HepG2 (cell line): ENCODE data around the gene STX1B. TPM values are rescaled to one million over a fixed set of nuclear protein-coding genes. Genes with fewer than 3 reads are reported as not detected.

Experiments used
- E2F1 ChIP-seq: sonication (generic); formaldehyde crosslinking; IDR thresholded peaks from 2 replicates; pipeline ENCODE4 v1.5.0; 2020; ENCODE audit warnings: missing genetic modification reagents
- GFI1 ChIP-seq: sonication (generic); formaldehyde crosslinking; IDR thresholded peaks from 2 replicates; pipeline ENCODE4 v1.5.0; 2020; ENCODE audit warnings: missing genetic modification reagents, mild to moderate bottlenecking, borderline replicate concordance
- MAFF ChIP-seq: IDR thresholded peaks from 2 replicates; pipeline ENCODE4 v1.6.1; 2011; ENCODE audit warnings: low read depth, low read length, improper control_type of control experiment
- NFE2L1 ChIP-seq: sonication (generic); formaldehyde crosslinking; IDR thresholded peaks from 2 replicates; pipeline ENCODE4 v1.4.0; 2020; ENCODE audit warnings: missing genetic modification reagents, mild to moderate bottlenecking, borderline replicate concordance
- POLR2AphosphoS5 ChIP-seq: IDR thresholded peaks from 2 replicates; pipeline ENCODE4 v1.6.1; 2012; ENCODE audit warnings: low read depth, low read length
- SOX5 ChIP-seq: IDR thresholded peaks from 2 replicates; pipeline ENCODE4 v1.6.1; 2016; ENCODE audit warnings: borderline replicate concordance
- YEATS4 ChIP-seq: sonication (generic); formaldehyde crosslinking; IDR thresholded peaks from 2 replicates; pipeline ENCODE4 v1.4.0; 2020; ENCODE audit warnings: missing genetic modification reagents, borderline replicate concordance
- ZBED4 ChIP-seq: sonication (generic); formaldehyde crosslinking; IDR thresholded peaks from 2 replicates; pipeline ENCODE4 v1.4.0; 2020; ENCODE audit warnings: missing genetic modification reagents, borderline replicate concordance
- ZHX2 ChIP-seq, 2 experiments: sonication (generic) in 1 of 2; formaldehyde crosslinking in 1 of 2; IDR thresholded peaks; 2 replicates each; pipeline versions ENCODE4 v1.6.1 to v1.9.0; 2014 to 2022; ENCODE audit warnings: antibody characterized with exemption in 1 of 2, borderline replicate concordance in 1 of 2, inconsistent platforms in 1 of 2, low read depth in 1 of 2, missing genetic modification reagents in 1 of 2
- ZNF207 ChIP-seq: fragments of 450-650 bp; IDR thresholded peaks from 2 replicates; pipeline ENCODE4 v1.6.1; 2016; ENCODE audit warnings: antibody characterized with exemption, borderline replicate concordance
- ZNF784 ChIP-seq: sonication (generic); formaldehyde crosslinking; IDR thresholded peaks from 2 replicates; pipeline ENCODE4 v1.5.1; 2020; ENCODE audit warnings: missing genetic modification reagents, mild to moderate bottlenecking, borderline replicate concordance
- polyA plus RNA-seq, 8 experiments: library from polyadenylated mRNA; depleted of rRNA in 3 of 8; stranded (reverse) in 7 of 8; unstranded in 1 of 8; fragments of >200 nt; fragmentation: Illumina TruSeq in 4 of 8; extraction: Trizol in 4 of 8; gene quantifications; 2 replicates each; pipeline versions ENCODE4 v1.2.1 to v1.2.3, GENCODE V29; 2011 to 2016; ENCODE audit warnings: low read depth in 4 of 8, missing spikeins in 1 of 8, mixed read lengths in 1 of 8; ENCODE audit not compliant: insufficient read depth in 1 of 8
- total RNA-seq, 5 experiments: library from RNA; depleted of rRNA; stranded (reverse); fragments of >200 nt; fragmentation: Illumina TruSeq; extraction: Trizol; gene quantifications; 2 replicates each; pipeline ENCODE4 v1.2.3, GENCODE V29; 2016; ENCODE audit warnings: low read depth in 1 of 5

Gene STX1B
- total and polyA plus RNA-seq, 2 of the 13 experiments (the other 11 are each of a cell fraction or from before 2014, with no cell fraction given): 2.1 to 3.0 TPM

- TF ChIP-seq ZNF207 (no peak), SOX5 (CRISPR knock-in tag) (no peak), ZBED4 (CRISPR knock-in tag) (peak; percentile 73; the same call in 1 of the 2 replicates), YEATS4 (CRISPR knock-in tag) (peak; percentile 71), E2F1 (CRISPR knock-in tag) (peak; percentile 49; the same call in 1 of the 2 replicates), ZNF784 (CRISPR knock-in tag) (0 out of 2 replicates have a peak, but pooled peaks have one; percentile 43), POLR2AphosphoS5 (peak; percentile 81), ZHX2 (IDR thresholded peaks at IDR 0.05; ENCODE audit: low read depth) (no peak), ZHX2 (CRISPR knock-in tag; IDR thresholded peaks at IDR 0.05; ENCODE audit: borderline replicate concordance) (peak; percentile 91; the same call in 1 of the 2 replicates), MAFF (no peak), GFI1 (no peak), NFE2L1 (CRISPR knock-in tag) (no peak)
These were observed 61.5 kb downstream of the STX1B start, which contains the start of gene ORAI3 (continued) for GRCh38 chr16:30948667-30949649.
